Ovary (tissue), 3 donors: ENCODE results near the gene ADAD2.

Source experiments
- CTCF ChIP-seq, 3 donors: fragments of 450-650 bp in 2 of 3; fragments of 200-600 bp in 1 of 3; IDR thresholded peaks; one replicate each; pipeline versions ENCODE4 v1.5.1 to v1.8.0; 2016 to 2022; ENCODE audit warnings: antibody characterized with exemption in 3 of 3, mild to moderate bottlenecking in 1 of 3
- EP300 ChIP-seq: sonication (generic); formaldehyde crosslinking; IDR thresholded peaks from one replicate; pipeline ENCODE4 v1.6.1; 2017; ENCODE audit warnings: antibody characterized with exemption
- POLR2A ChIP-seq: fragments of 450-650 bp; IDR thresholded peaks from one replicate; pipeline ENCODE4 v1.6.1; 2017; ENCODE audit warnings: antibody characterized with exemption, mild to moderate bottlenecking, moderate library complexity
- donor health status: DM: no; HTN: no; CAD: no.

GRCh38 chr16:84232060-84232459 is 41.1 kb downstream of the ADAD2 start:
- TF ChIP-seq POLR2A = no peak
- no peak for TF ChIP-seq CTCF (IDR thresholded peaks at IDR 0.05)
- TF ChIP-seq EP300 = no peak
